H9 (cell line): ENCODE measurements around the gene NRG3. TPM values are rescaled to one million over a fixed set of nuclear protein-coding genes. Genes with fewer than 3 reads are reported as not detected.

Experiments used
- DNase-seq: peaks from one replicate; pipeline ENCODE4 v3.0.0-alpha.2; 2017
- H2AFZ ChIP-seq: one replicate; pipeline ENCODE4 v1.6.1; 2013; ENCODE audit warnings: mild to moderate bottlenecking, low read length, control low read depth, moderate library complexity
- H2AK5ac ChIP-seq: 2 replicates; pipeline ENCODE4 v1.6.1; 2013; ENCODE audit warnings: low read length, control low read depth, mixed read lengths; ENCODE audit not compliant: insufficient read length
- H2BK120ac ChIP-seq: one replicate; pipeline ENCODE4 v1.6.1; 2013; ENCODE audit warnings: low read depth, mild to moderate bottlenecking, low read length, control low read depth, inconsistent platforms; ENCODE audit not compliant: poor library complexity, severe bottlenecking
- H2BK12ac ChIP-seq: 2 replicates; pipeline ENCODE4 v1.6.1; 2013; ENCODE audit warnings: low read length, control low read depth, mixed read lengths, low read depth; ENCODE audit not compliant: insufficient read length
- H2BK15ac ChIP-seq: 2 replicates; pipeline ENCODE4 v1.6.1; 2013; ENCODE audit warnings: low read depth, low read length, control low read depth
- H2BK20ac ChIP-seq: one replicate; pipeline ENCODE4 v1.6.1; 2013; ENCODE audit warnings: low read depth, mild to moderate bottlenecking, low read length, control low read depth, inconsistent platforms; ENCODE audit not compliant: poor library complexity, severe bottlenecking
- H2BK5ac ChIP-seq: 2 replicates; pipeline ENCODE4 v1.6.1; 2013; ENCODE audit warnings: low read length, control low read depth, mixed read lengths; ENCODE audit not compliant: insufficient read length
- H3K14ac ChIP-seq: 2 replicates; pipeline ENCODE4 v1.6.1; 2013; ENCODE audit warnings: low read length, control low read depth; ENCODE audit not compliant: insufficient read depth
- H3K18ac ChIP-seq: 2 replicates; pipeline ENCODE4 v1.6.1; 2013; ENCODE audit warnings: low read depth, mild to moderate bottlenecking, mixed read lengths, low read length, control low read depth; ENCODE audit not compliant: insufficient read length
- H3K23ac ChIP-seq: 2 replicates; pipeline ENCODE4 v1.6.1; 2013; ENCODE audit warnings: low read length, control low read depth, mixed read lengths, low read depth; ENCODE audit not compliant: insufficient read length
- H3K23me2 ChIP-seq: 2 replicates; pipeline ENCODE4 v1.6.1; 2013; ENCODE audit warnings: low read depth, mild to moderate bottlenecking, mixed read lengths, low read length, control low read depth; ENCODE audit not compliant: insufficient read length, poor library complexity, severe bottlenecking
- H3K27ac ChIP-seq: 2 replicates; pipeline ENCODE4 v1.5.1; 2013; ENCODE audit warnings: low read length, control low read depth, mixed read lengths, low read depth; ENCODE audit not compliant: insufficient read length
- H3K27me3 ChIP-seq: 2 replicates; pipeline ENCODE4 v1.6.1; 2013; ENCODE audit warnings: low read length, control low read depth, inconsistent platforms; ENCODE audit not compliant: insufficient read depth
- H3K4ac ChIP-seq: 2 replicates; pipeline ENCODE4 v1.6.1; 2013; ENCODE audit warnings: low read depth, mild to moderate bottlenecking, control low read depth, inconsistent platforms, low read length, moderate library complexity
- H3K4me1 ChIP-seq: 2 replicates; pipeline ENCODE4 v1.6.1; 2013; ENCODE audit warnings: low read length, control low read depth, inconsistent platforms; ENCODE audit not compliant: insufficient read depth
- H3K4me2 ChIP-seq: 2 replicates; pipeline ENCODE4 v1.6.1; 2013; ENCODE audit warnings: low read length, control low read depth, mixed read lengths; ENCODE audit not compliant: insufficient read length, insufficient read depth
- H3K56ac ChIP-seq: 2 replicates; pipeline ENCODE4 v1.6.1; 2013; ENCODE audit warnings: low read depth, mild to moderate bottlenecking, mixed read lengths, low read length, control low read depth; ENCODE audit not compliant: insufficient read length
- H3K79me1 ChIP-seq: 2 replicates; pipeline ENCODE4 v1.6.1; 2013; ENCODE audit warnings: low read depth, mild to moderate bottlenecking, moderate library complexity, low read length, control low read depth, inconsistent platforms; ENCODE audit not compliant: insufficient read depth, poor library complexity, severe bottlenecking
- H3K79me2 ChIP-seq: 2 replicates; pipeline ENCODE4 v1.6.1; 2013; ENCODE audit warnings: low read length, control low read depth, inconsistent platforms; ENCODE audit not compliant: insufficient read depth
- H3K9ac ChIP-seq: 2 replicates; pipeline ENCODE4 v1.6.1; 2013; ENCODE audit warnings: low read length, control low read depth, mixed read lengths; ENCODE audit not compliant: insufficient read length; ENCODE audit errors: extremely low read depth
- H3K9me3 ChIP-seq: one replicate; pipeline ENCODE4 v1.6.1; 2013; ENCODE audit warnings: low read depth, low read length, inconsistent platforms; ENCODE audit not compliant: control insufficient read depth
- H3T11ph ChIP-seq: one replicate; pipeline ENCODE4 v1.6.1; 2013; ENCODE audit warnings: mild to moderate bottlenecking, low read length, control low read depth, inconsistent platforms
- H4K20me1 ChIP-seq: one replicate; pipeline ENCODE4 v1.6.1; 2013; ENCODE audit not compliant: control insufficient read depth, insufficient read length, insufficient read depth
- H4K5ac ChIP-seq: 2 replicates; pipeline ENCODE4 v1.6.1; 2013; ENCODE audit warnings: low read depth, mild to moderate bottlenecking, mixed read lengths, low read length, control low read depth; ENCODE audit not compliant: insufficient read length
- H4K8ac ChIP-seq: replicated peaks from 2 replicates; pipeline ENCODE4 v1.6.1; 2013; ENCODE audit warnings: low read length, control low read depth, mixed read lengths, low read depth; ENCODE audit not compliant: insufficient read length
- H4K91ac ChIP-seq: 2 replicates; pipeline ENCODE4 v1.6.1; 2013; ENCODE audit warnings: low read depth, mild to moderate bottlenecking, moderate library complexity, mixed read lengths, low read length, control low read depth; ENCODE audit not compliant: insufficient read length
- H3K27ac Mint-ChIP-seq, 3 experiments: 2 replicates in 2 of 3; 3 replicates in 1 of 3; pipeline ENCODE4 v1.8.0; 2020 to 2021; ENCODE audit warnings: mixed read lengths in 3 of 3, mild to moderate bottlenecking in 1 of 3, moderate library complexity in 1 of 3
- H3K27me3 Mint-ChIP-seq: 2 replicates; pipeline ENCODE4 v1.8.0; 2021; ENCODE audit warnings: low read depth, mild to moderate bottlenecking, moderate library complexity, mixed read lengths
- H3K36me3 Mint-ChIP-seq, 3 experiments: 2 replicates in 2 of 3; 3 replicates in 1 of 3; pipeline ENCODE4 v1.8.0; 2020 to 2021; ENCODE audit warnings: low read depth in 3 of 3, mixed read lengths in 3 of 3; ENCODE audit not compliant: insufficient read depth in 1 of 3
- H3K4me1 Mint-ChIP-seq, 2 experiments: 2 replicates each; pipeline ENCODE4 v1.8.0; 2020; ENCODE audit warnings: mixed read lengths in 2 of 2
- H3K4me3 Mint-ChIP-seq, 2 experiments: 2 replicates in 1 of 2; 3 replicates in 1 of 2; pipeline ENCODE4 v1.8.0; 2020 to 2021; ENCODE audit warnings: mild to moderate bottlenecking in 2 of 2, mixed read lengths in 2 of 2, moderate library complexity in 1 of 2
- H3K9me3 Mint-ChIP-seq, 2 experiments: 2 replicates in 1 of 2; 3 replicates in 1 of 2; pipeline ENCODE4 v1.8.0; 2020; ENCODE audit warnings: mild to moderate bottlenecking in 2 of 2, mixed read lengths in 2 of 2, moderate library complexity in 1 of 2
- CTCF ChIP-seq: fragments of 200-600 bp; sonication (generic); conservative IDR thresholded peaks from 3 replicates; pipeline ENCODE4 v1.8.0; 2021; ENCODE audit warnings: antibody characterized with exemption, mild to moderate bottlenecking
- WGBS: extraction: QIAGEN DNeasy Blood & Tissue Kit; methylation state at CpG from one replicate; pipeline ENCODE4 v1.1.7; 2013; ENCODE audit warnings: missing lambda C conversion rate, low lambda C conversion rate, mixed read lengths; ENCODE audit not compliant: insufficient read length; ENCODE audit errors: extremely low coverage; 5-methylcytosine and 5-hydroxymethylcytosine counted together
- total RNA-seq: library from RNA; stranded (reverse); gene quantifications from 2 replicates; pipeline ENCODE4 v1.2.1, GENCODE V29; 2021

Gene NRG3
- total RNA-seq, 1 experiment from 2014 or later: 1.6 TPM

GRCh38 chr10:82680608-82681007 is 805.6 kb downstream of the NRG3 start:
- H3K27me3 Mint-ChIP-seq: no peaks in the 10 kb centered on the region
- Histone ChIP-seq H2BK20ac (no peak overlapping the region), H3K4me1 (no peaks in the 10 kb centered on the region), H3K79me2 (no peaks in the 10 kb centered on the region), H3T11ph (no peak overlapping the region), H2AFZ (no peak overlapping the region), H3K56ac (no peak overlapping the region), H3K79me1 (no peaks in the 10 kb centered on the region), H3K4ac (no peak overlapping the region), H3K9me3 (no peaks in the 10 kb centered on the region), H2BK5ac (no peak overlapping the region), H2AK5ac (no peak overlapping the region), H3K23ac (no peak overlapping the region), H3K27me3 (no peaks in the 10 kb centered on the region), H2BK12ac (no peak overlapping the region), H3K9ac (no peak overlapping the region), H4K5ac (no peak overlapping the region), H3K4me2 (no peak overlapping the region), H2BK15ac (no peak overlapping the region), H4K20me1 (no peaks in the 10 kb centered on the region), H3K14ac (no peak overlapping the region), H3K23me2 (no peaks in the 10 kb centered on the region), H2BK120ac (no peak overlapping the region), H4K8ac (no peak overlapping the region), H3K27ac (no peak overlapping the region), H4K91ac (no peak overlapping the region), H3K18ac (no peak overlapping the region)
- peaks cover 8 to 13% of the 10 kb centered on the region in 2 experiments; a peak in 3 of 4 replicates for H3K4me1 Mint-ChIP-seq
- peaks cover 0 to 12% (median 10%) of the 10 kb centered on the region in 3 experiments; a peak in 5 of 7 replicates for H3K36me3 Mint-ChIP-seq
- H3K9me3 Mint-ChIP-seq: peaks cover 8 to 13% of the 10 kb centered on the region in 2 experiments; a peak in 3 of 5 replicates
- DNase-seq: no peak
- H3K4me3 Mint-ChIP-seq: no peak overlapping the region
- WGBS: no CpG with 5 or more reads among the region's 3 CpGs
- TF ChIP-seq CTCF: no peak
- H3K27ac Mint-ChIP-seq: no peak overlapping the region
